DOHH2 (cell line): Measurements from ENCODE around the gene GAS7.

Experiments used
- H3F3A ChIP-seq: fragments of 200-600 bp; sonication (generic), shearing (Covaris generic); 2 replicates; pipeline ENCODE4 v1.6.0; 2016; ENCODE audit warnings: antibody characterized with exemption, mild to moderate bottlenecking; ENCODE audit not compliant: control insufficient read depth, insufficient read depth
- H3K27ac ChIP-seq: fragments of 200-600 bp; sonication (generic); 2 replicates; pipeline ENCODE4 v1.5.1; 2014; ENCODE audit warnings: low read depth, mild to moderate bottlenecking, low read length, moderate library complexity
- H3K27me3 ChIP-seq: fragments of 200-600 bp; sonication (generic); 2 replicates; pipeline ENCODE4 v1.6.1; 2014; ENCODE audit warnings: mild to moderate bottlenecking, low read length, mixed read lengths; ENCODE audit not compliant: control insufficient read depth
- H3K36me3 ChIP-seq: fragments of 200-600 bp; sonication (generic); 2 replicates; pipeline ENCODE4 v1.6.1; 2014; ENCODE audit warnings: mild to moderate bottlenecking, low read length, moderate library complexity, mixed read lengths; ENCODE audit not compliant: control insufficient read depth
- H3K4me1 ChIP-seq: fragments of 200-600 bp; sonication (generic); 2 replicates; pipeline ENCODE4 v1.6.1; 2014; ENCODE audit warnings: mild to moderate bottlenecking, low read length, mixed read lengths; ENCODE audit not compliant: control insufficient read depth
- H3K4me2 ChIP-seq: fragments of 200-600 bp; sonication (generic); 2 replicates; pipeline ENCODE4 v1.6.0; 2014; ENCODE audit warnings: mild to moderate bottlenecking, low read length, moderate library complexity
- H3K4me3 ChIP-seq: fragments of 200-600 bp; sonication (generic); 2 replicates; pipeline ENCODE4 v1.5.1; 2014; ENCODE audit warnings: mild to moderate bottlenecking, low read length, mixed read lengths
- H3K79me2 ChIP-seq: fragments of 200-600 bp; sonication (generic); 2 replicates; pipeline ENCODE4 v1.6.1; 2014; ENCODE audit warnings: mild to moderate bottlenecking, low read length, mixed read lengths; ENCODE audit not compliant: control insufficient read depth
- H3K9me2 ChIP-seq: fragments of 200-600 bp; sonication (generic); replicated peaks from 2 replicates; pipeline ENCODE4 v1.6.1; 2014; ENCODE audit warnings: mild to moderate bottlenecking, low read length, mixed read lengths; ENCODE audit not compliant: control insufficient read depth
- H3K9me3 ChIP-seq: fragments of 200-600 bp; sonication (generic); 2 replicates; pipeline ENCODE4 v1.6.1; 2014; ENCODE audit warnings: antibody characterized with exemption, low read length, mixed read lengths; ENCODE audit not compliant: control insufficient read depth, insufficient read depth
- H4K20me1 ChIP-seq: fragments of 200-600 bp; sonication (generic); 2 replicates; pipeline ENCODE4 v1.6.0; 2014; ENCODE audit warnings: low read depth, mild to moderate bottlenecking, antibody characterized with exemption, low read length, moderate library complexity; ENCODE audit not compliant: control insufficient read depth, insufficient read depth
- EZH2phosphoT487 ChIP-seq: fragments of 200-600 bp; sonication (generic); IDR thresholded peaks from 2 replicates; pipeline ENCODE4 v1.6.1; 2017; ENCODE audit warnings: borderline replicate concordance, mild to moderate bottlenecking, antibody characterized with exemption, low read length, moderate library complexity, mixed read lengths
- TF ChIP-seq, protein P1 (sequence below): fragments of 200-600 bp; sonication (generic); IDR thresholded peaks from one replicate; pipeline ENCODE4 v1.5.1; 2014; ENCODE audit warnings: antibody characterized with exemption, mild to moderate bottlenecking, low read depth, low read length; ENCODE audit not compliant: poor library complexity, severe bottlenecking

The GAS7 gene

DNA sequence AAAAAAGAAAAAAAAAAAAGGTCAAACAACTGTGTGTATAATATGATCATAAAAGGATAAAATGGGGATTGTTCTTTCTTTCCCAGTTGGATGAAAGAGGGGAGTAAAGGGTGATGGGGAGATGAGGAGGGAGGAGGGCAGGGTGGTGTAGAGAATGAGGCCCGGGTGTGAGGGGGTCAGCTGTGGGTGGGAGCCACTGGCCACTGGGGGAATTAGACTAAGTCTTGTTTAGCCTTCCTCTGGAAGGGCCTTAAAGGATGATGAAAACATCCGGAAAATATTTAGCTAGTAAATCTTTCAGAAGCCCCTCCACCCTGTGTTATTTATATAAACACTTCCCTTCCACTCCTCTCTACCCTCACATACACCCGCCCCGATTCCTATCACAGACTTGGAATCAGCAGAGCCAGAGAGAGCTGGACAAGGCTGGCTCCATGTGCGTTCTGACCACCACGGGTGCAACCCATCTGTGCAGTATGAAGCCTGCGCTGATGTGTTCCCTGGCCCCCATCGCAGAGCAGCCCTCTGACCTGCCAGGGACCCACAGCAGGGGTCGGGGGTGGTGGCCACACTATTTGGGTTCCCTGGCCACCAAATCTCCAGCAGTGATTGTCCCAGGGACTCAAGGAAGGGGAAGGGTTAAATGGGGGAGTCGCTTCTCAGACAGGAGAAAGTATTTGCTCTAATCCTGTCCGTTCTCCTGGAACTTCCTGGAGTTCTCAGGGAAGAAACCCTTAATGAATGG is 72.7 kb downstream of the GAS7 start:
- no peak overlapping the region for H3K4me3 ChIP-seq
- H3K4me2 ChIP-seq, result no peak overlapping the region
- TF ChIP-seq EZH2phosphoT487, result no peak
- TF ChIP-seq, protein P1, sequence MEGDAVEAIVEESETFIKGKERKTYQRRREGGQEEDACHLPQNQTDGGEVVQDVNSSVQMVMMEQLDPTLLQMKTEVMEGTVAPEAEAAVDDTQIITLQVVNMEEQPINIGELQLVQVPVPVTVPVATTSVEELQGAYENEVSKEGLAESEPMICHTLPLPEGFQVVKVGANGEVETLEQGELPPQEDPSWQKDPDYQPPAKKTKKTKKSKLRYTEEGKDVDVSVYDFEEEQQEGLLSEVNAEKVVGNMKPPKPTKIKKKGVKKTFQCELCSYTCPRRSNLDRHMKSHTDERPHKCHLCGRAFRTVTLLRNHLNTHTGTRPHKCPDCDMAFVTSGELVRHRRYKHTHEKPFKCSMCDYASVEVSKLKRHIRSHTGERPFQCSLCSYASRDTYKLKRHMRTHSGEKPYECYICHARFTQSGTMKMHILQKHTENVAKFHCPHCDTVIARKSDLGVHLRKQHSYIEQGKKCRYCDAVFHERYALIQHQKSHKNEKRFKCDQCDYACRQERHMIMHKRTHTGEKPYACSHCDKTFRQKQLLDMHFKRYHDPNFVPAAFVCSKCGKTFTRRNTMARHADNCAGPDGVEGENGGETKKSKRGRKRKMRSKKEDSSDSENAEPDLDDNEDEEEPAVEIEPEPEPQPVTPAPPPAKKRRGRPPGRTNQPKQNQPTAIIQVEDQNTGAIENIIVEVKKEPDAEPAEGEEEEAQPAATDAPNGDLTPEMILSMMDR, result no peak
- no peaks in the 10 kb centered on the region for H3K9me2 ChIP-seq
- H3K36me3 ChIP-seq, result no peaks in the 10 kb centered on the region
- H3K9me3 ChIP-seq, result no peaks in the 10 kb centered on the region
- H3K79me2 ChIP-seq, result no peaks in the 10 kb centered on the region
- H3K4me1 ChIP-seq, result no peaks in the 10 kb centered on the region
- no peaks in the 10 kb centered on the region for H3F3A ChIP-seq
- no peak overlapping the region for H3K27ac ChIP-seq
- peaks cover 1% of the 10 kb centered on the region; the same call in 1 of the 2 replicates for H3K27me3 ChIP-seq
- no peaks in the 10 kb centered on the region for H4K20me1 ChIP-seq

DNA sequence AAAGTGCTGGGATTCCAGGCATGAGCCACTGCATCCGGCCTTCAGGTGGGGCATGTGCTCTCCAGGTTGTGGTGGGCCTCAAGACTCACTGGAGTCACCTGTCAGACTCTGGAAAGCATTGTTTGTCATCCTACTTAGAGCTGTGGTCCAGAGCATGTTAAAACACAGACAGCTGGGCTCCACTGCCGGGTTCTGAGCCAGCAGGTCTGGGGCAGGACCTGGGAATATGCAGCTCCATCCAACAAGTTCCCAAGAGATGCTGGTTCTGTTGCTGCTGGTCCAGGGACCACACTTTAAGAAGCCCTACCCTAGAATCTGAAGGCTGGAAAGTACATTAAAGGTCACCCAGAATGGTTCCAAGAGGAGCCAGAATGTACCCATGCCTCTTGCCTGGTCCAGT is 75.3 kb downstream of the GAS7 start:
- no peak for TF ChIP-seq EZH2phosphoT487
- TF ChIP-seq, protein P1, result no peak
- no peaks in the 10 kb centered on the region for H3F3A ChIP-seq
- peaks cover 6% of the 10 kb centered on the region for H3K27me3 ChIP-seq
- no peaks in the 10 kb centered on the region for H3K36me3 ChIP-seq
- no peak overlapping the region for H3K27ac ChIP-seq
- H3K4me3 ChIP-seq, result no peak overlapping the region
- no peaks in the 10 kb centered on the region for H3K9me2 ChIP-seq
- no peak overlapping the region for H3K4me2 ChIP-seq
- no peaks in the 10 kb centered on the region for H3K79me2 ChIP-seq
- H4K20me1 ChIP-seq, result no peaks in the 10 kb centered on the region
- H3K9me3 ChIP-seq, result no peaks in the 10 kb centered on the region
- H3K4me1 ChIP-seq, result no peaks in the 10 kb centered on the region

DNA sequence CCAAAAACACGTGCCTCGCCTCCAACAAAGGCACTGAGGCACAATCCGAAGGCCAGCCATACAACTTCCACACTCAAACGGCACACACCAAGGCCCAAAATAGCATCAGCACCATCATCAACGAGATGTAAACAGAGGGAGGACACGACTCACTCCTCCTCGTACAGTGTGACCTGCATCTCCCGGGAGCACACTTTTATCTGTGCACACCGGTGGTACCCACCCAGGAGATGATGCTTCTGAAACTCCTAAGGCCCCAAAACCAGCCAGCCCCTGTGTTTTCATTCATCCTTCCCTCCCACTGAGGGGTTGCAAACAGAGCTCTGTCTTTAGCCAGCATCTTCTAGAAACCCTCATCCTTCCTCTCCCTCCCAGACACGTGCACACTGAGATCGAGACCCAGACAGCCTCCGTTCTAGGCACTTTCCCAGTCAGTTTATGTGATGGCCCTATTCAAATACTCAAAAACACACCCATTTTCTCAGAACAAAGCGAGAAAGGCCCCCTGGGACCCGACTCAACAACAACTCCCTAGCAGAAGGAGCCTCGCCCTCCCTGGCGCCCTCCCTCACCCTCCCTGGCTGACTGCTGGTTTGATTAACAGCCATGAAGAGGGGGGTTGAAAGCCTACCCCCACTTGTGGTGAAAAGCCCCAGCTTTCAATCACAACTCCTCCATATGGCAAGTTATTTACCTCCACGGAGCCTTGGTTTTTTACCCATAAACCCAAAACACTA is 76.3 kb downstream of the GAS7 start:
- Histone ChIP-seq H3K4me2 (no peak overlapping the region), H3K9me2 (no peaks in the 10 kb centered on the region), H3K79me2 (no peaks in the 10 kb centered on the region), H3K4me1 (no peaks in the 10 kb centered on the region), H3K9me3 (no peaks in the 10 kb centered on the region), H3K36me3 (no peaks in the 10 kb centered on the region), H3K4me3 (no peak overlapping the region), H3F3A (no peaks in the 10 kb centered on the region), H4K20me1 (no peaks in the 10 kb centered on the region), H3K27ac (no peak overlapping the region), H3K27me3 (peaks cover 6% of the 10 kb centered on the region)
- TF ChIP-seq, protein P1, result no peak
- TF ChIP-seq EZH2phosphoT487, result no peak
